ENCODE data around the gene COA7.

DNA sequence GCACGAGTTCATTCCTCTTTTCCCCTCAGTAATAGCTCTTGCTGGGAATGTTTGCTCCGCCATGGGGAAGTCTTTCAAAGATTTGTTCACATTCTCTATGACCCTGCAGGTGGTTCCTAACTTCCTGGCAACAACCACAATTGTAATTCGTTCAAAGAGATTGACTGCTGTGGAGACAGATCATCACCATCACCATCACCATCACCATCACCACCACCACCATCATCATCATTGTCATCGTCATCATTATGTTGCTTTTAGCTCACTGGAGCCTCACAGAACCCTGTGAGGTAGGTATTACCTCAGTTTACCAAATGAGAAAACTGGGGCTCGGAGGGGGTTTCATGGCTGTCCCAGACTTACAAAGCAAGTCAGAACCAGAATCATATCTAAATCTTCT is 30.9 kb downstream of the COA7 start:
- TF ChIP-seq CTCF (IDR thresholded peaks at IDR 0.05; ENCODE audit: low read length) = no peak
- TF ChIP-seq EZH2phosphoT487 (IDR thresholded peaks at IDR 0.05; ENCODE audit: low read length) = no peak
- no peak for TF ChIP-seq EZH2 (optimal IDR thresholded peaks at IDR 0.05; ENCODE audit: low read depth, low read length)

Measured in MM.1S (cell line).